ENCODE measurements around the gene TRMO.

DNA sequence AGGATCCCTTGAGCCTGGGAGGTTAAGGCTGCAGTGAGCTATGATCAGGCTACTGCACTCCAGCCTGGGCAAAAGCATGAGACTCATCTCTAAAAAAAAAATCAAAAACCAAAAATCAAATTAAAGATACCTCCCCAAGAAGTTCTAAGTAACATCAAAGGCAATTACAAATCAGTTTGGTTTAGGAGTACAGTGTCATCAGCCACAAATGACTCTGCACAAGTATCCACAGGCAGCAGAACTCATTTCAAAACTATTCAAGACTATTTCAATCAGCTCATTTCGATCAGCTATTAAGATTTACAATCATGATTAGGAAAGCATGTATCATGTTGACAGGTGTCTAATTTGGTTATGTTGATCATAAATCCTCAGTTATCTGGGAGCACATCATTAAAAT lies 19.1 kb downstream of the TRMO start:
- TF ChIP-seq, protein P1, sequence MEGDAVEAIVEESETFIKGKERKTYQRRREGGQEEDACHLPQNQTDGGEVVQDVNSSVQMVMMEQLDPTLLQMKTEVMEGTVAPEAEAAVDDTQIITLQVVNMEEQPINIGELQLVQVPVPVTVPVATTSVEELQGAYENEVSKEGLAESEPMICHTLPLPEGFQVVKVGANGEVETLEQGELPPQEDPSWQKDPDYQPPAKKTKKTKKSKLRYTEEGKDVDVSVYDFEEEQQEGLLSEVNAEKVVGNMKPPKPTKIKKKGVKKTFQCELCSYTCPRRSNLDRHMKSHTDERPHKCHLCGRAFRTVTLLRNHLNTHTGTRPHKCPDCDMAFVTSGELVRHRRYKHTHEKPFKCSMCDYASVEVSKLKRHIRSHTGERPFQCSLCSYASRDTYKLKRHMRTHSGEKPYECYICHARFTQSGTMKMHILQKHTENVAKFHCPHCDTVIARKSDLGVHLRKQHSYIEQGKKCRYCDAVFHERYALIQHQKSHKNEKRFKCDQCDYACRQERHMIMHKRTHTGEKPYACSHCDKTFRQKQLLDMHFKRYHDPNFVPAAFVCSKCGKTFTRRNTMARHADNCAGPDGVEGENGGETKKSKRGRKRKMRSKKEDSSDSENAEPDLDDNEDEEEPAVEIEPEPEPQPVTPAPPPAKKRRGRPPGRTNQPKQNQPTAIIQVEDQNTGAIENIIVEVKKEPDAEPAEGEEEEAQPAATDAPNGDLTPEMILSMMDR (IDR thresholded peaks at IDR 0.05; ENCODE audit: low read length) = no peak
- no peak for TF ChIP-seq EZH2 (IDR thresholded peaks at IDR 0.05; ENCODE audit: borderline replicate concordance, low read length)

All from OCI-LY1 (cell line).